Neuronal stem cell (in vitro differentiated cells): ENCODE data around the gene BEND6.

ENCODE experiments used
- DNase-seq: peaks from one replicate; pipeline ENCODE4 v3.0.0-alpha.2; 2013; ENCODE audit warnings: low spot score
- H2AFZ ChIP-seq: one replicate; pipeline ENCODE4 v1.6.1; 2013; ENCODE audit warnings: mild to moderate bottlenecking, low read length, inconsistent platforms
- H2AK5ac ChIP-seq: 2 replicates; pipeline ENCODE4 v1.6.1; 2013; ENCODE audit warnings: low read depth, mild to moderate bottlenecking, inconsistent platforms, low read length, moderate library complexity, mixed read lengths
- H2BK120ac ChIP-seq: 2 replicates; pipeline ENCODE4 v1.6.1; 2013; ENCODE audit warnings: low read depth, mild to moderate bottlenecking, inconsistent platforms, low read length, moderate library complexity, mixed read lengths
- H2BK12ac ChIP-seq: one replicate; pipeline ENCODE4 v1.6.1; 2013; ENCODE audit warnings: low read length, inconsistent platforms
- H2BK15ac ChIP-seq: 2 replicates; pipeline ENCODE4 v1.6.1; 2013; ENCODE audit warnings: mild to moderate bottlenecking, low read length, inconsistent platforms, mixed read lengths
- H2BK5ac ChIP-seq: one replicate; pipeline ENCODE4 v1.6.1; 2013; ENCODE audit warnings: inconsistent platforms, mild to moderate bottlenecking, low read length, moderate library complexity
- H3K14ac ChIP-seq: one replicate; pipeline ENCODE4 v1.6.1; 2013; ENCODE audit warnings: low read length, inconsistent platforms
- H3K18ac ChIP-seq: 2 replicates; pipeline ENCODE4 v1.6.1; 2013; ENCODE audit warnings: low read length, inconsistent platforms
- H3K23ac ChIP-seq: 2 replicates; pipeline ENCODE4 v1.6.1; 2013; ENCODE audit warnings: low read depth, mild to moderate bottlenecking, mixed read lengths, low read length, inconsistent platforms; ENCODE audit not compliant: poor library complexity
- H3K27ac ChIP-seq: replicated peaks from 3 replicates; pipeline ENCODE4 v1.5.1; 2013; ENCODE audit warnings: low read length, inconsistent platforms
- H3K27me3 ChIP-seq, 3 experiments: 2 replicates each; pipeline ENCODE4 v1.6.1; 2013; ENCODE audit warnings: low read length in 3 of 3, mild to moderate bottlenecking in 2 of 3, inconsistent platforms in 1 of 3, low read depth in 1 of 3, mixed read lengths in 1 of 3, moderate library complexity in 1 of 3; ENCODE audit not compliant: control insufficient read depth in 3 of 3, insufficient read depth in 3 of 3
- H3K36me3 ChIP-seq, 2 donors: replicated peaks in 1 of 2; 2 replicates each; pipeline ENCODE4 v1.6.1; 2013; ENCODE audit warnings: low read length in 2 of 2; ENCODE audit not compliant: control insufficient read depth in 2 of 2, insufficient read depth in 2 of 2
- H3K4ac ChIP-seq: 2 replicates; pipeline ENCODE4 v1.6.1; 2013; ENCODE audit warnings: inconsistent platforms, mild to moderate bottlenecking, low read length, moderate library complexity
- H3K4me1 ChIP-seq, 2 donors: 1 replicate in 1 of 2; 2 replicates in 1 of 2; pipeline ENCODE4 v1.6.1; 2013; ENCODE audit warnings: low read length in 2 of 2, low read depth in 1 of 2; ENCODE audit not compliant: control insufficient read depth in 2 of 2, insufficient read depth in 1 of 2
- H3K4me2 ChIP-seq: one replicate; pipeline ENCODE4 v1.6.1; 2013; ENCODE audit warnings: mild to moderate bottlenecking, low read length, inconsistent platforms; ENCODE audit not compliant: insufficient read depth, poor library complexity, severe bottlenecking
- H3K4me3 ChIP-seq, 2 donors: 2 replicates each; pipeline ENCODE4 v1.5.1; 2013; ENCODE audit warnings: low read length in 2 of 2, mild to moderate bottlenecking in 2 of 2, inconsistent platforms in 1 of 2, moderate library complexity in 1 of 2
- H3K79me1 ChIP-seq: one replicate; pipeline ENCODE4 v1.6.1; 2013; ENCODE audit warnings: low read depth, mild to moderate bottlenecking, inconsistent platforms, low read length, moderate library complexity
- H3K9ac ChIP-seq: one replicate; pipeline ENCODE4 v1.6.1; 2013; ENCODE audit warnings: mild to moderate bottlenecking, low read depth, low read length, inconsistent platforms; ENCODE audit not compliant: poor library complexity
- H3K9me3 ChIP-seq, 2 donors: replicated peaks in 1 of 2; 2 replicates each; pipeline versions ENCODE3 to v1.6.1; 2013; ENCODE audit warnings: low read length in 2 of 2, mild to moderate bottlenecking in 2 of 2, inconsistent platforms in 1 of 2, low read depth in 1 of 2, mixed read lengths in 1 of 2, moderate library complexity in 1 of 2; ENCODE audit not compliant: control insufficient read depth in 2 of 2, insufficient read depth in 1 of 2
- H4K8ac ChIP-seq: one replicate; pipeline ENCODE4 v1.6.1; 2013; ENCODE audit warnings: low read depth, mild to moderate bottlenecking, inconsistent platforms, low read length, moderate library complexity
- H4K91ac ChIP-seq: one replicate; pipeline ENCODE4 v1.6.1; 2013; ENCODE audit warnings: low read length, low read depth, mild to moderate bottlenecking, inconsistent platforms; ENCODE audit not compliant: poor library complexity
- WGBS, 2 donors: extraction: QIAGEN DNeasy Blood & Tissue Kit; methylation state at CpG; one replicate each; pipeline ENCODE4 v1.1.7; 2013; ENCODE audit warnings: missing lambda C conversion rate in 2 of 2, mixed read lengths in 1 of 2; ENCODE audit not compliant: insufficient read length in 2 of 2, insufficient replicate concordance in 1 of 2; ENCODE audit errors: extremely low coverage in 2 of 2; 5-methylcytosine and 5-hydroxymethylcytosine counted together

Gene BEND6

GRCh38 chr6:56984884-56985283 lies 30.0 kb downstream of the BEND6 start:
- Histone ChIP-seq H2BK15ac (no peak overlapping the region), H3K9ac (no peak overlapping the region), H3K36me3 (no peaks in the 10 kb centered on the region), H3K14ac (no peak overlapping the region), H2AFZ (no peak overlapping the region), H2AK5ac (no peak overlapping the region), H3K27me3 (peaks cover 0 to 7% (median 0%) of the 10 kb centered on the region in 3 experiments), H2BK5ac (no peak overlapping the region), H3K4me3 (no peak overlapping the region), H3K4ac (no peak overlapping the region), H3K27ac (no peak overlapping the region), H2BK120ac (no peak overlapping the region), H3K4me1 (no peaks in the 10 kb centered on the region), H3K23ac (no peak overlapping the region), H4K8ac (no peak overlapping the region), H2BK12ac (no peak overlapping the region), H4K91ac (no peak overlapping the region), H3K4me2 (no peak overlapping the region), H3K79me1 (no peaks in the 10 kb centered on the region), H3K18ac (no peak overlapping the region), H3K9me3 (no peaks in the 10 kb centered on the region)
- DNase-seq = no peak
- no CpG with 5 or more reads among the region's 2 CpGs for WGBS, 2 donors

- Histone ChIP-seq H4K8ac (no peak overlapping the region), H3K27ac (no peak overlapping the region)
Measured at GRCh38 chr6:56986611-56987010, 31.7 kb downstream of the BEND6 start.

GRCh38 chr6:56988145-56988544 lies 33.2 kb downstream of the BEND6 start:
- H3K4ac ChIP-seq = no peak overlapping the region
- H3K23ac ChIP-seq = no peak overlapping the region
- no peak overlapping the region for H2BK12ac ChIP-seq
- 100% methylated on average over 1 of the region's 10 CpGs; no CpG with 5 or more reads in 1 of the 2 donors for WGBS, 2 donors
- no peaks in the 10 kb centered on the region for H3K9me3 ChIP-seq
- no peak overlapping the region for H2BK5ac ChIP-seq
- H2AFZ ChIP-seq = no peak overlapping the region
- no peak overlapping the region for H3K14ac ChIP-seq
- no peak overlapping the region for H3K27ac ChIP-seq
- DNase-seq = no peak
- no peak overlapping the region for H4K91ac ChIP-seq
- H3K4me2 ChIP-seq = no peak overlapping the region
- no peak overlapping the region for H3K9ac ChIP-seq
- no peak overlapping the region for H4K8ac ChIP-seq
- peaks cover 0 to 5% (median 0%) of the 10 kb centered on the region in 3 experiments for H3K27me3 ChIP-seq
- H3K18ac ChIP-seq = no peak overlapping the region
- no peak overlapping the region for H2AK5ac ChIP-seq
- H2BK15ac ChIP-seq = no peak overlapping the region
- H3K4me1 ChIP-seq = no peaks in the 10 kb centered on the region
- H3K79me1 ChIP-seq = no peaks in the 10 kb centered on the region
- no peaks in the 10 kb centered on the region for H3K36me3 ChIP-seq
- H2BK120ac ChIP-seq = no peak overlapping the region
- H3K4me3 ChIP-seq = no peak overlapping the region

More at GRCh38 chr6:56986611-56987010, 31.7 kb downstream of the BEND6 start:
- Histone ChIP-seq H4K91ac (no peak overlapping the region), H3K79me1 (no peaks in the 10 kb centered on the region), H3K9me3 (no peaks in the 10 kb centered on the region), H2BK12ac (no peak overlapping the region), H3K9ac (no peak overlapping the region), H2BK120ac (no peak overlapping the region), H3K18ac (no peak overlapping the region), H3K23ac (no peak overlapping the region), H3K27me3 (peaks cover 0 to 7% (median 0%) of the 10 kb centered on the region in 3 experiments), H3K4me2 (no peak overlapping the region), H3K36me3 (no peaks in the 10 kb centered on the region), H2AK5ac (no peak overlapping the region), H3K4ac (no peak overlapping the region), H2BK15ac (no peak overlapping the region), H2AFZ (no peak overlapping the region), H3K4me3 (no peak overlapping the region), H3K14ac (no peak overlapping the region), H3K4me1 (no peaks in the 10 kb centered on the region), H2BK5ac (no peak overlapping the region)
- no peak for DNase-seq
- WGBS, 2 donors = no CpG with 5 or more reads among the region's 1 CpG

GRCh38 chr6:56992036-56992435 lies 37.1 kb downstream of the BEND6 start:
- DNase-seq = no peak
- H3K14ac ChIP-seq = no peak overlapping the region
- H2BK120ac ChIP-seq = no peak overlapping the region
- no peaks in the 10 kb centered on the region for H3K9me3 ChIP-seq
- H3K79me1 ChIP-seq = no peaks in the 10 kb centered on the region
- H3K27me3 ChIP-seq = no peaks in the 10 kb centered on the region
- H3K27ac ChIP-seq = no peak overlapping the region
- peak overlapping the region; percentile 59 for H2AFZ ChIP-seq
- H3K23ac ChIP-seq = no peak overlapping the region
- H3K4ac ChIP-seq = no peak overlapping the region
- H3K18ac ChIP-seq = no peak overlapping the region
- no peak overlapping the region for H4K8ac ChIP-seq
- H3K4me2 ChIP-seq = no peak overlapping the region
- no peak overlapping the region for H2BK5ac ChIP-seq
- H2BK15ac ChIP-seq = no peak overlapping the region
- WGBS, 2 donors = no CpG with 5 or more reads among the region's 2 CpGs
- no peak overlapping the region for H2AK5ac ChIP-seq
- no peak overlapping the region for H4K91ac ChIP-seq
- no peaks in the 10 kb centered on the region for H3K36me3 ChIP-seq
- H3K9ac ChIP-seq = no peak overlapping the region
- H2BK12ac ChIP-seq = no peak overlapping the region
- H3K4me3 ChIP-seq = no peak overlapping the region
- H3K4me1 ChIP-seq = no peaks in the 10 kb centered on the region
